Measurements from ENCODE around the gene PLEKHA3. TPM values are rescaled to one million over a fixed set of nuclear protein-coding genes. Genes with fewer than 3 reads are reported as not detected.

Gene PLEKHA3
- total RNA-seq, 2 donors from 2014 or later, result 21.2 to 22.8 TPM

GRCh38 chr2:178529194-178529593 is 48.9 kb downstream of the PLEKHA3 start:
- WGBS, 2 experiments (ENCODE audit: insufficient coverage in 1 of 2, insufficient read length in 1 of 2), result 86 to 100% methylated on average over 2 of the region's 2 CpGs
- Mint-ChIP-seq H3K27me3 (ENCODE audit: insufficient read depth) (no peaks in the 10 kb centered on the region), H3K27ac (no peak overlapping the region)

GRCh38 chr2:178530131-178530530 is 49.9 kb downstream of the PLEKHA3 start:
- Histone ChIP-seq H3K36me3 (ENCODE audit: control insufficient read depth, insufficient read depth, low read length) (peaks cover 85% of the 10 kb centered on the region), H3K9me3 (ENCODE audit: control insufficient read depth, low read length) (no peaks in the 10 kb centered on the region), H3K27ac (ENCODE audit: low read depth, low read length) (no peak overlapping the region), H3K9ac (ENCODE audit: extremely low read depth, low read length, poor library complexity, severe bottlenecking) (no peak overlapping the region), H3K4me3 (ENCODE audit: low read length) (no peak overlapping the region), H3K4me1 (ENCODE audit: control insufficient read depth, insufficient read depth, low read length) (no peaks in the 10 kb centered on the region), H3K27me3 (ENCODE audit: control insufficient read depth, insufficient read depth, low read length, poor library complexity, severe bottlenecking) (no peaks in the 10 kb centered on the region)
- TF ChIP-seq CTCF (conservative IDR thresholded peaks at IDR 0.05), result no peak
- H3K4me3 Mint-ChIP-seq, result no peak overlapping the region
- no peak for DNase-seq
- H3K4me1 Mint-ChIP-seq, result no peaks in the 10 kb centered on the region
- H3K36me3 Mint-ChIP-seq (ENCODE audit: low read depth), result peaks cover 90% of the 10 kb centered on the region
- H3K9me3 Mint-ChIP-seq, result peaks cover 5% of the 10 kb centered on the region
- no peaks in the 10 kb centered on the region for H3K27me3 Mint-ChIP-seq (ENCODE audit: insufficient read depth)
- H3K27ac Mint-ChIP-seq, result no peak overlapping the region
- 97 to 100% methylated on average over 1 to 2 of the region's 2 CpGs for WGBS, 2 experiments (ENCODE audit: insufficient coverage in 1 of 2, insufficient read length in 1 of 2)

More at GRCh38 chr2:178529194-178529593, 48.9 kb downstream of the PLEKHA3 start:
- no peaks in the 10 kb centered on the region for H3K4me1 ChIP-seq (ENCODE audit: control insufficient read depth, insufficient read depth, low read length)
- H3K4me1 Mint-ChIP-seq, result no peaks in the 10 kb centered on the region
- H3K27ac ChIP-seq (ENCODE audit: low read depth, low read length), result no peak overlapping the region
- peaks cover 76% of the 10 kb centered on the region for H3K36me3 ChIP-seq (ENCODE audit: control insufficient read depth, insufficient read depth, low read length)
- no peaks in the 10 kb centered on the region for H3K9me3 ChIP-seq (ENCODE audit: control insufficient read depth, low read length)
- H3K9ac ChIP-seq (ENCODE audit: extremely low read depth, low read length, poor library complexity, severe bottlenecking), result no peak overlapping the region
- H3K4me3 ChIP-seq (ENCODE audit: low read length), result no peak overlapping the region
- H3K9me3 Mint-ChIP-seq, result peaks cover 5% of the 10 kb centered on the region
- DNase-seq, result no peak
- no peaks in the 10 kb centered on the region for H3K27me3 ChIP-seq (ENCODE audit: control insufficient read depth, insufficient read depth, low read length, poor library complexity, severe bottlenecking)
- no peak overlapping the region for H3K4me3 Mint-ChIP-seq
- TF ChIP-seq CTCF (conservative IDR thresholded peaks at IDR 0.05), result no peak
- peaks cover 80% of the 10 kb centered on the region for H3K36me3 Mint-ChIP-seq (ENCODE audit: low read depth)

- Histone ChIP-seq H3K9ac (ENCODE audit: extremely low read depth, low read length, poor library complexity, severe bottlenecking) (no peak overlapping the region), H3K27me3 (ENCODE audit: control insufficient read depth, insufficient read depth, low read length, poor library complexity, severe bottlenecking) (no peaks in the 10 kb centered on the region), H3K27ac (ENCODE audit: low read depth, low read length) (no peak overlapping the region), H3K4me3 (ENCODE audit: low read length) (no peak overlapping the region), H3K9me3 (ENCODE audit: control insufficient read depth, low read length) (no peaks in the 10 kb centered on the region), H3K4me1 (ENCODE audit: control insufficient read depth, insufficient read depth, low read length) (no peaks in the 10 kb centered on the region), H3K36me3 (ENCODE audit: control insufficient read depth, insufficient read depth, low read length) (peaks cover 90% of the 10 kb centered on the region)
- H3K4me3 Mint-ChIP-seq, result no peak overlapping the region
- no peak overlapping the region for H3K27ac Mint-ChIP-seq
- H3K4me1 Mint-ChIP-seq, result no peaks in the 10 kb centered on the region
- no peak for TF ChIP-seq CTCF (conservative IDR thresholded peaks at IDR 0.05)
- 95 to 100% methylated on average over 2 to 8 of the region's 8 CpGs for WGBS, 2 experiments (ENCODE audit: insufficient coverage in 1 of 2, insufficient read length in 1 of 2)
- peaks cover 92% of the 10 kb centered on the region for H3K36me3 Mint-ChIP-seq (ENCODE audit: low read depth)
- no peaks in the 10 kb centered on the region for H3K27me3 Mint-ChIP-seq (ENCODE audit: insufficient read depth)
- DNase-seq, result no peak
- peaks cover 2% of the 10 kb centered on the region for H3K9me3 Mint-ChIP-seq
Observed at GRCh38 chr2:178530625-178531142, 50.4 kb downstream of the PLEKHA3 start.

Measured in endodermal cell (in vitro differentiated cells).